ENCODE measurements around the gene KLK4.
"Not testable (repeated sequence)": the region's sequence is repeated elsewhere in the genome, so short reads cannot be mapped to it uniquely, and the experiment has no call there.

KLK4 gene

GRCh38 chr19:50912727-50913716, 1.8 kb upstream of the KLK4 start:
- no peak for FAIRE-seq

GRCh38 chr19:50912102-50912599, 956 bp upstream of the KLK4 start:
- FAIRE-seq = no peak

- FAIRE-seq = no peak
Measured at GRCh38 chr19:50910722-50911121, 473 bp downstream of the KLK4 start.

- FAIRE-seq = no peak
Measured at GRCh38 chr19:50909240-50910070, 1.7 kb downstream of the KLK4 start.

- FAIRE-seq = no peak
Measured at GRCh38 chr19:50908336-50908735, 2.9 kb downstream of the KLK4 start.

GRCh38 chr19:50906217-50906616, 5.0 kb downstream of the KLK4 start:
- FAIRE-seq = no peak

DNA sequence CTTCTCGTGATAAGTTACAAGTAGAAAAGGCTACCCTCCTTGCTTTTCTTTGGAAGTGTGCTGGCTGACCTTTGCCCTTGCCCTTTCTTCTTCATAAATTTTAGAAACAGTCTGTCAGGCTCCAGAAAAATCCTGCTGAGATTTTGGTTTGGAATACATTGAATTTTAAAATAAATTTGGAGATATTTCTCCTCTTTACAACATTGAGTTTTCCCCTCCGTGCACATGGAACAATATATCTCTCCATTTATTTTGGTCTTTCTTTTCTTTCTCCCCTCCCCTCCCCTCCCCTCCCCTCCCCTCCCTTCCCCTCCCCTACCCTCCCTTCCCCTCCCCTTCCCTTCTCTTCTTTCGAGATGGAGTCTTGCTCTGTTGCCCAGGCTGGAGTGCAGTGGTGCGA, 8.6 kb downstream of the KLK4 start:
- FAIRE-seq = no peak

GRCh38 chr19:50899569-50899968, 11.6 kb downstream of the KLK4 start:
- no peak for FAIRE-seq

- FAIRE-seq = no peak
Measured at GRCh38 chr19:50898018-50898417, 13.2 kb downstream of the KLK4 start.

DNA sequence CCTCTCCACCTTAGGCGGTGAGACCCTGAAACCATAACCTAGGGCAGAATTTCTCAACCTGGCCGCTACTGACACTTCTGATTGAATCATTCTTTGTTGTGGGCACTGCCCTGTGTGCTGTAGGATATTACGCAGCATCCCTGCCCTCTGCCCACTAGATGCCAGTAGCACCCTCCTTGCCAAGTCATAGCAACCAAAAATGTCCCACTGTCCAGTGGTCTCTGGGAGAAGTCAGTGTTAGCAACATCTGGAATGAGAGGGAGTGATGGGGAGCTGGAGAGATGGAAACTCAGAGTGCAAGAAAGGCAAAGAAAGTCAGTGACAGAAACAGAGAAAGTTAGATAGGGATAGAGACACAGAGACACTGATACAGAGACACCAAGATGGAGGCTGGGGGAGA, 13.6 kb downstream of the KLK4 start:
- no peak for FAIRE-seq

GRCh38 chr19:50897191-50897607, 14.0 kb downstream of the KLK4 start:
- FAIRE-seq = no peak

GRCh38 chr19:50896591-50897190, 14.5 kb downstream of the KLK4 start:
- no peak for FAIRE-seq

DNA sequence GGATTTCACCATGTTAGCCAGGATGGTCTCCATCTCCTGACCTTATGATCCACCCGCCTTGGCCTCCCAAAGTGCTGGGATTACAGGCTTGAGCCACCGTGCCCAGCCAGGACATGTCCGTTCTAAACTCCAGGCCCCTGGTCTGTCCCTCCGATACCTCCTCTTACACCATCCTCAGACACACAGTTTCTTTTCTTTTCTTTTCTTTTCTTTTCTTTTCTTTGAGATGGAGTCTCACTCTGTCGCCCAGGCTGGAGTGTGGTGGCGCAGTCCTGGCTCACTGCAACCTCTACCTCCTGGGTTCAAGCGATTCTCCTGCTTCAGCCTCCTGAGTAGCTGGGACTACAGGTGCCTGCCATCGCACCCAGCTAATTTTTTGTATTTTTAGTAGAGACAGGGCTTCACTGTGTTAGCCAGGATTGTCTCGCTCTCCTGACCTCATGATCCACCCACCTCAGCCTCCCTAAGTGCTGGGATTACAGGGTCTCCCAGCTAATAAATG, 15.1 kb downstream of the KLK4 start:
- not testable (repeated sequence) for FAIRE-seq

DNA sequence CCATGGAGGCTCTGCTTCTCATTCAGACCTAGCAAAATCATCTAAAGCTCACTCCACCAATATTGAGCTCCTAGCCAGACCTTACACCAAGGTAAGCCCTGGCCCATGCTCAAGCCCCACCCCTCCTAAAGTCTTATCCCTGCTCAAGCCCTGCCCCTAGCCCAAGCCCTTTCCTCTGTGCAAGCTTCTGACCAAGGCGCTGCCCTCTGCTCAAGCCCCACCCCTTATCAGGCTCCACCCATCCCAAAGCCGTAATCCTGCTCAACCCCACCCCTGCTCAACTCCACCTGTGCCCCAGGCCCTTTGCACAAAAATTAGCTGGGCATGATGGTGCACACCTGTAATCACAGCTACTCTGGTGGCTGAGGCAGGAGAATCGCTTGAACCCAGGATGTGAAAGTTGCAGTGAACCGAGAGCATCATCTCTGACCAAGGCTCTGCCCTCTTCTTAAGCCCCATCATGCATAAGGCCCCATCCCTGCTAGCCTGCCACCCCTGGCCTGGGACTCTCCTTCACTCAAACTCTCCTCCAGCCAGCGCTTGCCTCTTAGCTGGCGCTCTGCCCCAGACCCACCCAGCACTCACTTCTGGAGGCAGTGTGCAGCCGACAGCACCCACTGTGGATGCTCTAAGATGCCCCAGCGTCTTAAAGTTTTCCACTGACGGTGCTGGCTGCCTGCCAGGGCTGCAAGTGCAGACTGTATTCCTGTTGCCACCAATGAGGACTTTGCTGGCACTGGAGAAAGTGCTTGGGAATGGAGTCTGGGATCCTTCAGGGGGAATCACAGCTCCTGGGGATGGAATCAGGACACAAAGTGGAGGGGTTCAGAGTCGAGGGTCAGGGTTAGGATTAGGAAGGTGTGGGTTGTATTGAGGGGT, 16.5 kb downstream of the KLK4 start:
- no peak for FAIRE-seq

GRCh38 chr19:50893047-50893736, 18.0 kb downstream of the KLK4 start:
- no peak for FAIRE-seq

- no peak for FAIRE-seq
Measured at GRCh38 chr19:50891253-50891625, 20.0 kb downstream of the KLK4 start.

DNA sequence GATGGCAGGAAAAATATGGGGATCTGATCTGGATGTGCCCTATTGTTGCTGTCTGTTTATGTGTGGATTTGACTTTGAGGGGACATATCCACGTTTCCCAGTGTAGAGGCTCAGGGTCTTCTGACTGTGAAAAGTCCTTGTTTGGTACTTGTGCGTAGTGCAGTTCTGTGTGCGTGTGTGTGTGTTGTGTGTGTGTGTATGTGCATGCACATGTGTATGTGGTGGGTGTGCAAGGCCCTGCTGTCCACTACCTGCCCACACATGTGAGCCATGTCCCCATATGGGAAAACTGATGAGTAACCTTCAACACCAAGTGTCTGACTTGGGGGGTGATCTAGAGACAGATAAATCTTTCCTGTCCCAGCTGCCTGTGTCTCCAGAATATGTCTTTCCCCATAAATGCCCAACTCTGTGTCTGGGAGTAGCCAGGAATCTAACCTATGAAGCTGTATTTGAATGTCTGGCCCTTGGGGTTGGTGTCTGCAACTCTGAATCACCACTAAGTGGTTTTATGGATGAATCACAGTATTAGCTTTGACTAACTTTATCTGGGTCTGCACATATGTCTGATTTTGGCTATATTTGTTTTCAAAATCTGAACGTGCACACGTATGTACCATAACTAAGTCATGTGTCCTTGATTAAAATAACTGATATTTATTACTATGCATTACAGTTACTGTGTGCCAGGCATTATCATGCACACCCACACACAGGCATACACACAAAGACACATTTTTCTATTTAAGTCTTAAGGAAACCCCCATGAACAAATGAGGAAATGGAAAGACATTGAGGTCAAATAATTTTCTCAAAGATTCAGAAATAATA, 20.6 kb downstream of the KLK4 start:
- no peak for FAIRE-seq

DNA sequence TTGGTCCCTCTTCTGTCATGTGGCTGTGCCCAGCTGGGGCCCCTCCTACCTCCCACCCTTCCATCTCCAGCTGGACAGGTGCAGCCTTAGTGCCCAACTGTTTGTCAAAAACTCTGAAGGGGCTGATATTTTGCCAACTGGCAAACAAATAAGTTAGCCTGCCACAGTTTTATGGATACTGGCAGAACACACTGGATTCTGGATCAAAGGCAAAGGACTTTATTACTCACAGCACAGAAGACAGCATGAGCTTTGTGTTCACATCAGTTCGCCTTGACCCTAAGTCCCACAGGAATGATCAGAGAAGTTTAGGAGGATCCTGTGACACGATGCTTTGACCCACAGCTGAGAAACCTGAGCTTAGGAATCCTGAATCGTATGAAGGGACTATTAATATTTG, 21.6 kb downstream of the KLK4 start:
- FAIRE-seq = no peak

DNA sequence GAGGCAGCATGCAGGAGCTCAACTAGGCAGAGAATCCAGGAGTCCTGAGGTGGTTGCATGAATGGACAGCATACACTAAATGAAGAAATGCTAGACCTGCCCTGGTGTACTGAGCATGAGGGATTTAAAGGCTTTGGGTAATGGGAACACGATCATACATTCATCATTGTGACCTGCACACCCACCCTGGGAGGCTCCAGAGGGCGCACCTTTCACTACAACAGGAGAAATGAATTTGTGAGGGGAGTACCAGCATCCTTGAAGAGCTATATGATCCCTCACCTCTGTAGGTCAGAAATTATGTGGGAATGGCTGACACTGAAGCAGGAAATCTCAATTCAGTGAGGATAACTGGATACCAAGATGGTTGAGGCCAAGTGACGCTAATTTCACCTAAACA, 29.0 kb downstream of the KLK4 start:
- FAIRE-seq = no peak

- no peak for FAIRE-seq
Measured at GRCh38 chr19:50880241-50880640, 31.0 kb downstream of the KLK4 start.

Data from colon (tissue), 2 donors.